ENCODE measurements around the gene CDK14. TPM values are rescaled to one million over a fixed set of nuclear protein-coding genes. Genes with fewer than 3 reads are reported as not detected.

The CDK14 gene
- total and polyA plus RNA-seq, 2 donors (not counting 1 experiment from before 2014, with no cell fraction given): 23.6 to 41.1 TPM

- DNase-seq (ENCODE audit: low read depth in 2 of 2): no peak
- Histone ChIP-seq H3K4me2 (ENCODE audit: extremely low read depth, insufficient read depth, low read length) (no peak overlapping the region), H2AFZ (ENCODE audit: low read length) (no peak overlapping the region), H3K4me1 (ENCODE audit: control insufficient read depth, extremely low read depth, insufficient read depth, low read length) (no peaks in the 10 kb centered on the region), H3K79me2 (ENCODE audit: control insufficient read depth, insufficient read depth, low read length) (peaks cover 2% of the 10 kb centered on the region), H3K9me3 (ENCODE audit: control insufficient read depth, insufficient read depth, low read depth, low read length) (no peaks in the 10 kb centered on the region), H3K4me3 (replicated peaks in 1 of 4; ENCODE audit: control extremely low read depth in 1 of 4, insufficient read depth in 1 of 4, low read depth in 3 of 4, low read length in 4 of 4) (no peak overlapping the region), H3K36me3 (ENCODE audit: control insufficient read depth, insufficient read depth, low read length) (no peaks in the 10 kb centered on the region), H3K9ac (ENCODE audit: insufficient read depth, low read length) (no peak overlapping the region), H3K27ac (ENCODE audit: insufficient read depth, low read length) (no peak overlapping the region), H4K20me1 (ENCODE audit: control insufficient read depth, extremely low read depth, insufficient read depth, low read length) (no peaks in the 10 kb centered on the region), H3K27me3 (ENCODE audit: control insufficient read depth, insufficient read depth, low read length) (no peaks in the 10 kb centered on the region)
- no peak for TF ChIP-seq EZH2 (IDR thresholded peaks at IDR 0.05; ENCODE audit: low read length, missing control alignments)
- TF ChIP-seq, protein P1, sequence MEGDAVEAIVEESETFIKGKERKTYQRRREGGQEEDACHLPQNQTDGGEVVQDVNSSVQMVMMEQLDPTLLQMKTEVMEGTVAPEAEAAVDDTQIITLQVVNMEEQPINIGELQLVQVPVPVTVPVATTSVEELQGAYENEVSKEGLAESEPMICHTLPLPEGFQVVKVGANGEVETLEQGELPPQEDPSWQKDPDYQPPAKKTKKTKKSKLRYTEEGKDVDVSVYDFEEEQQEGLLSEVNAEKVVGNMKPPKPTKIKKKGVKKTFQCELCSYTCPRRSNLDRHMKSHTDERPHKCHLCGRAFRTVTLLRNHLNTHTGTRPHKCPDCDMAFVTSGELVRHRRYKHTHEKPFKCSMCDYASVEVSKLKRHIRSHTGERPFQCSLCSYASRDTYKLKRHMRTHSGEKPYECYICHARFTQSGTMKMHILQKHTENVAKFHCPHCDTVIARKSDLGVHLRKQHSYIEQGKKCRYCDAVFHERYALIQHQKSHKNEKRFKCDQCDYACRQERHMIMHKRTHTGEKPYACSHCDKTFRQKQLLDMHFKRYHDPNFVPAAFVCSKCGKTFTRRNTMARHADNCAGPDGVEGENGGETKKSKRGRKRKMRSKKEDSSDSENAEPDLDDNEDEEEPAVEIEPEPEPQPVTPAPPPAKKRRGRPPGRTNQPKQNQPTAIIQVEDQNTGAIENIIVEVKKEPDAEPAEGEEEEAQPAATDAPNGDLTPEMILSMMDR (conservative IDR thresholded peaks at IDR 0.05 in 1 of 2, IDR thresholded peaks at IDR 0.05 in 1 of 2; ENCODE audit: low read depth in 1 of 2, low read length in 2 of 2): no peak
These were observed 257.1 kb downstream of the CDK14 start for GRCh38 chr7:90853205-90853604.

DNA sequence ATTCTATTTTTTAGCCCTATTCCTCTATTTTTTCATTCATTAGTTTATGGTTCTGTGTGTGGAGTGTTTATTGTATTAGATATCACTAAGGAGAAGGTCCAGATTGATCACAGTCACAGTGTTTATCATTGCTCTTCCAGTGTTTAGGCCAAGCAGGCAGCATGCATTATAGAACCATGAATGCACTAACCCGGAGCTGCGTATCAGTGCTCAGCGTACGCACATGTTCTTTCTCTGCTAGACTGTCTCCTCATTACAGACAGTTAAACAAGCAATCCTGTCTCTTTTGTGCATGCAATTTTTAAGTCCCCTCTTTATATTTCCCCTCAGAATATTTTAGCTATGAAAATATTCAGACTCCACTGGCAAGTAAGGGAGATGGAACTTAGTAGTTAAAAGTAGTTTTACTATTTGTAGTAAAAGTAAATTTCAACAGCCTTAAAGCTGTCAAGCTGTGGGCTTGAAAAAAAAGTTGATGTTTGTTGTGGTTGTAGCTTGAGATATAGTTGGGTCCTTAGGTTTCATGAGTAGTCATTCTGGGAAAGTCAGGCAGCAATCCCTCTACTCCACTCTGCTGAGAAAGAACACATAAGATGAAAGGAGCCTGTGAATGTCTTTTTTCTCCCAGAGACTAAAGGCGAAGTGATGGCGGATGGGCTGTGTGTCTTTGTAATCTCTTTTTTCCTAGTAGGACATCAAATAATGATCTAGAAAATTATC, 260.4 kb downstream of the CDK14 start:
- Histone ChIP-seq H3K27me3 (ENCODE audit: control insufficient read depth, insufficient read depth, low read length) (no peaks in the 10 kb centered on the region), H3K27ac (ENCODE audit: insufficient read depth, low read length) (no peak overlapping the region), H3K4me1 (ENCODE audit: control insufficient read depth, extremely low read depth, insufficient read depth, low read length) (no peaks in the 10 kb centered on the region), H4K20me1 (ENCODE audit: control insufficient read depth, extremely low read depth, insufficient read depth, low read length) (no peaks in the 10 kb centered on the region), H3K79me2 (ENCODE audit: control insufficient read depth, insufficient read depth, low read length) (peaks cover 2% of the 10 kb centered on the region), H2AFZ (ENCODE audit: low read length) (no peak overlapping the region), H3K4me3 (replicated peaks in 1 of 4; ENCODE audit: control extremely low read depth in 1 of 4, insufficient read depth in 1 of 4, low read depth in 3 of 4, low read length in 4 of 4) (no peak overlapping the region), H3K4me2 (ENCODE audit: extremely low read depth, insufficient read depth, low read length) (no peak overlapping the region), H3K9me3 (ENCODE audit: control insufficient read depth, insufficient read depth, low read depth, low read length) (no peaks in the 10 kb centered on the region), H3K9ac (ENCODE audit: insufficient read depth, low read length) (no peak overlapping the region), H3K36me3 (ENCODE audit: control insufficient read depth, insufficient read depth, low read length) (no peaks in the 10 kb centered on the region)
- DNase-seq (ENCODE audit: low read depth in 2 of 2): peak in 1 of 2 donors; percentile 33
- TF ChIP-seq, protein P1 (conservative IDR thresholded peaks at IDR 0.05 in 1 of 2, IDR thresholded peaks at IDR 0.05 in 1 of 2; ENCODE audit: low read depth in 1 of 2, low read length in 2 of 2): no peak
- TF ChIP-seq EZH2 (IDR thresholded peaks at IDR 0.05; ENCODE audit: low read length, missing control alignments): no peak

DNA sequence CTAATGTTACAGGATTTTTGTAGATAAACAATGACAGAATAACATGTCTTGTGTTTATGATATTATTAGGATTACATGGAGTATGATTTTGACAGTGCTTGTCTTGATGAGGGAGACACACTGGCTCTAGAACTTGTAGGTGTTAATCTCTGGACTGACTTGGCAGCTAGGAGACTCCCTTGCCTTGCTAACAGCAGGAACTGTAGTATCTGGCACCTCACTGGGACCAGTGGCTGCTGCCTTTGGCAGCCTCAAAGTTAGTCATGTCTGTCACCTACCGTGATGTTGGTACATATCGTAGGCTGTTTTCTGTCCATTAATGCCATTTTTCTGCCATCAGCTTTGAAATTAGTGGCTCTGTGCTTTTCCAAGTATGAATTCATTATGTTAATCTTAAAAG, 261.5 kb downstream of the CDK14 start:
- H3K4me2 ChIP-seq (ENCODE audit: extremely low read depth, insufficient read depth, low read length): no peak overlapping the region
- no peak overlapping the region for H2AFZ ChIP-seq (ENCODE audit: low read length)
- no peaks in the 10 kb centered on the region for H3K36me3 ChIP-seq (ENCODE audit: control insufficient read depth, insufficient read depth, low read length)
- peak in 1 of 2 donors; percentile 7 for DNase-seq (ENCODE audit: low read depth in 2 of 2)
- no peak overlapping the region for H3K27ac ChIP-seq (ENCODE audit: insufficient read depth, low read length)
- H3K27me3 ChIP-seq (ENCODE audit: control insufficient read depth, insufficient read depth, low read length): no peaks in the 10 kb centered on the region
- H3K9me3 ChIP-seq (ENCODE audit: control insufficient read depth, insufficient read depth, low read depth, low read length): no peaks in the 10 kb centered on the region
- peaks cover 2% of the 10 kb centered on the region for H3K79me2 ChIP-seq (ENCODE audit: control insufficient read depth, insufficient read depth, low read length)
- no peaks in the 10 kb centered on the region for H3K4me1 ChIP-seq (ENCODE audit: control insufficient read depth, extremely low read depth, insufficient read depth, low read length)
- TF ChIP-seq EZH2 (IDR thresholded peaks at IDR 0.05; ENCODE audit: low read length, missing control alignments): no peak
- TF ChIP-seq, protein P1 (conservative IDR thresholded peaks at IDR 0.05 in 1 of 2, IDR thresholded peaks at IDR 0.05 in 1 of 2; ENCODE audit: low read depth in 1 of 2, low read length in 2 of 2): no peak
- no peak overlapping the region for H3K9ac ChIP-seq (ENCODE audit: insufficient read depth, low read length)
- no peaks in the 10 kb centered on the region for H4K20me1 ChIP-seq (ENCODE audit: control insufficient read depth, extremely low read depth, insufficient read depth, low read length)
- H3K4me3 ChIP-seq (replicated peaks in 1 of 4; ENCODE audit: control extremely low read depth in 1 of 4, insufficient read depth in 1 of 4, low read depth in 3 of 4, low read length in 4 of 4): no peak overlapping the region

Measured in fibroblast of lung (primary cell).